Ovary (tissue), 9 donors: ENCODE results near the gene HMG20B. TPM values are rescaled to one million over a fixed set of nuclear protein-coding genes. Genes with fewer than 3 reads are reported as not detected.

ENCODE experiments used
- DNase-seq, 5 donors: peaks; one replicate each; pipeline ENCODE4 v3.0.0-alpha.2; 2019 to 2020
- H3K27ac ChIP-seq, 2 donors: fragments of 200-600 bp; one replicate each; pipeline versions ENCODE4 v1.5.1 to v1.8.0; 2019 to 2022
- H3K27me3 ChIP-seq: fragments of 200-600 bp; one replicate; pipeline ENCODE4 v1.8.0; 2022
- H3K36me3 ChIP-seq: fragments of 200-600 bp; sonication (generic); one replicate; pipeline ENCODE4 v1.5.1; 2019
- H3K4me1 ChIP-seq: one replicate; pipeline ENCODE4 v1.8.1; 2013; ENCODE audit warnings: mild to moderate bottlenecking, moderate library complexity; ENCODE audit not compliant: insufficient read depth
- H3K4me3 ChIP-seq: fragments of 200-600 bp; sonication (generic); one replicate; pipeline ENCODE4 v1.5.1; 2017
- H3K9me3 ChIP-seq, 2 donors: fragments of 200-600 bp in 1 of 2; sonication (generic) in 1 of 2; one replicate each; pipeline versions ENCODE4 v1.5.1 to v1.8.1; 2013 to 2019; ENCODE audit warnings: mild to moderate bottlenecking in 1 of 2, moderate library complexity in 1 of 2
- CTCF ChIP-seq, 3 donors: fragments of 450-650 bp in 2 of 3; fragments of 200-600 bp in 1 of 3; IDR thresholded peaks; one replicate each; pipeline versions ENCODE4 v1.5.1 to v1.8.0; 2016 to 2022; ENCODE audit warnings: antibody characterized with exemption in 3 of 3, mild to moderate bottlenecking in 1 of 3
- EP300 ChIP-seq: sonication (generic); formaldehyde crosslinking; IDR thresholded peaks from one replicate; pipeline ENCODE4 v1.6.1; 2017; ENCODE audit warnings: antibody characterized with exemption
- POLR2A ChIP-seq: fragments of 450-650 bp; IDR thresholded peaks from one replicate; pipeline ENCODE4 v1.6.1; 2017; ENCODE audit warnings: antibody characterized with exemption, mild to moderate bottlenecking, moderate library complexity
- WGBS, 3 donors: extraction: QIAGEN DNeasy Blood & Tissue Kit in 1 of 3; methylation state at CpG; one replicate each; pipeline versions ENCODE4 v1.1.5 to v1.1.7; 2013 to 2017; 5-methylcytosine and 5-hydroxymethylcytosine counted together
- intact Hi-C, 4 donors: fragments of 100-400 bp; cut with DNase I; formaldehyde crosslinking; loops; one replicate each; pipeline versions ENCODE4 v1.11.0 to v1.15.1; 2022 to 2023
- polyA plus RNA-seq, 2 donors: library from polyadenylated mRNA; stranded (reverse); fragments of 200-250 nt in 1 of 2; fragments of 350-450 nt in 1 of 2; fragmentation: Illumina TruSeq in 1 of 2; extraction: RNeasy Lipid Tissue Mini Kit (QIAGEN cat#74804) in 1 of 2; gene quantifications; one replicate each; pipeline ENCODE4 v1.2.3, GENCODE V29; 2013 to 2014
- total RNA-seq, 7 donors: library from RNA; depleted of rRNA in 2 of 7; stranded (reverse); fragments of >200 nt in 2 of 7; fragmentation: NEBNext Ultra II Directional in 3 of 7; extraction: Animal tissue kit (Norgen Biotek cat#: 25700) in 3 of 7; gene quantifications; one replicate each; pipeline versions ENCODE4 v1.1.0 to v1.2.4, GENCODE V29; 2016 to 2023
- donor health status: DM: no; HTN: no; CAD: no; lungs with moderate emphysema.
- donor health status: DM: no; HTN: no; CAD: no.
- donor health status: Bipolar disorder and iron deficiency.
- donor health status: DM: yes; HTN: yes; CAD: no.
- donor health status: DM: no; HTN: no; CAD: no.
- donor health status: DM: yes; HTN: yes; CAD: no.

Gene HMG20B
- total and polyA plus RNA-seq, 9 donors: 33.2 to 109 (median 60.3) TPM

- no peaks in the 10 kb centered on the region for H3K36me3 ChIP-seq
- 3 to 9% (median 8%) methylated on average over 24 to 84 of the region's 84 CpGs for WGBS, 3 donors
- intact Hi-C loops: no loop called here
- no peak within 1 kb of the TSS for H3K4me3 ChIP-seq
- no peaks in the 10 kb centered on the region for H3K27me3 ChIP-seq
- H3K9me3 ChIP-seq: no peaks in the 10 kb centered on the region
- no peaks in the 10 kb centered on the region for H3K4me1 ChIP-seq
- no peak within 1 kb of the TSS for H3K27ac ChIP-seq
- TF ChIP-seq CTCF (IDR thresholded peaks at IDR 0.05) (no peak), POLR2A (no peak), EP300 (no peak)
- no peak for DNase-seq
Observed at GRCh38 chr19:3585301-3586126, 12.8 kb downstream of the HMG20B start, which contains the start of gene GIPC3. GIPC3 (plus strand) TSS chr19:3585478; CDS start chr19:3585598, 120 bp downstream.

- no peaks in the 10 kb centered on the region for H3K4me1 ChIP-seq
- no peak overlapping the region for H3K27ac ChIP-seq
- WGBS, 3 donors: 11 to 26% (median 18%) methylated on average over 7 to 16 of the region's 16 CpGs
- no peaks in the 10 kb centered on the region for H3K27me3 ChIP-seq
- no peaks in the 10 kb centered on the region for H3K36me3 ChIP-seq
- no peak overlapping the region for H3K4me3 ChIP-seq
- no peak for DNase-seq
- intact Hi-C loops: no loop called here
- no peaks in the 10 kb centered on the region for H3K9me3 ChIP-seq
- peak in 1 of 3 donors; percentile 24 for TF ChIP-seq CTCF (IDR thresholded peaks at IDR 0.05)
- TF ChIP-seq EP300: no peak
- TF ChIP-seq POLR2A: no peak
Observed at GRCh38 chr19:3586127-3586626, 13.4 kb downstream of the HMG20B start.

- H3K27me3 ChIP-seq: no peaks in the 10 kb centered on the region
- WGBS, 3 donors: 46 to 62% (median 62%) methylated on average over 13 to 31 of the region's 31 CpGs
- H3K9me3 ChIP-seq: no peaks in the 10 kb centered on the region
- intact Hi-C loops: no loop called here
- H3K27ac ChIP-seq: no peak overlapping the region
- H3K36me3 ChIP-seq: no peaks in the 10 kb centered on the region
- no peaks in the 10 kb centered on the region for H3K4me1 ChIP-seq
- no peak for DNase-seq
- TF ChIP-seq EP300: no peak
- TF ChIP-seq POLR2A: no peak
- TF ChIP-seq CTCF (IDR thresholded peaks at IDR 0.05): no peak
- H3K4me3 ChIP-seq: no peak overlapping the region
Observed at GRCh38 chr19:3586707-3587346, 14.1 kb downstream of the HMG20B start.

- no peak for DNase-seq
- intact Hi-C loops: no loop called here
- WGBS, 3 donors: 75 to 85% (median 80%) methylated on average over 11 of the region's 11 CpGs
Observed at GRCh38 chr19:3589439-3589838, 16.7 kb downstream of the HMG20B start.

More at GRCh38 chr19:3589439-3589838, 16.7 kb downstream of the HMG20B start:
- no peaks in the 10 kb centered on the region for H3K27me3 ChIP-seq
- H3K4me1 ChIP-seq: no peaks in the 10 kb centered on the region
- no peaks in the 10 kb centered on the region for H3K9me3 ChIP-seq
- no peak overlapping the region for H3K4me3 ChIP-seq
- no peak overlapping the region for H3K27ac ChIP-seq
- H3K36me3 ChIP-seq: no peaks in the 10 kb centered on the region
- no peak for TF ChIP-seq POLR2A
- no peak for TF ChIP-seq CTCF (IDR thresholded peaks at IDR 0.05)
- TF ChIP-seq EP300: no peak
